GM12891 (cell line): ENCODE results near the gene FGF19.

Source experiments
- PAX5 ChIP-seq: IDR thresholded peaks from 2 replicates; pipeline ENCODE4 v1.6.1; 2011; ENCODE audit warnings: low read length, moderate library complexity, mild to moderate bottlenecking; ENCODE audit not compliant: insufficient read depth, severe bottlenecking
- POLR2A ChIP-seq: IDR thresholded peaks from 2 replicates; pipeline ENCODE4 v1.6.1; 2011; ENCODE audit warnings: low read depth, low read length, control low read depth
- POLR2AphosphoS5 ChIP-seq: IDR thresholded peaks from 2 replicates; pipeline ENCODE4 v1.6.1; 2011; ENCODE audit warnings: low read depth, low read length, control low read depth
- POU2F2 ChIP-seq: IDR thresholded peaks from 2 replicates; pipeline ENCODE4 v1.6.1; 2011; ENCODE audit warnings: low read depth, mild to moderate bottlenecking, control low read depth, low read length, moderate library complexity
- SPI1 ChIP-seq: IDR thresholded peaks from 2 replicates; pipeline ENCODE4 v1.6.1; 2011; ENCODE audit warnings: low read depth, low read length, control low read depth
- TAF1 ChIP-seq: IDR thresholded peaks from 2 replicates; pipeline ENCODE4 v1.6.1; 2011; ENCODE audit warnings: low read depth, low read length, control low read depth

GRCh38 chr11:69682221-69682620, 21.6 kb downstream of the FGF19 start:
- TF ChIP-seq TAF1 (no peak), SPI1 (no peak), POLR2AphosphoS5 (no peak), POLR2A (no peak), POU2F2 (no peak), PAX5 (no peak)
